Measurements from ENCODE around the gene SENP1. TPM values are rescaled to one million over a fixed set of nuclear protein-coding genes. Genes with fewer than 3 reads are reported as not detected.

The SENP1 gene
- total RNA-seq, 4 donors from 2014 or later = 20.6 to 58.8 (median 24.5) TPM

DNA sequence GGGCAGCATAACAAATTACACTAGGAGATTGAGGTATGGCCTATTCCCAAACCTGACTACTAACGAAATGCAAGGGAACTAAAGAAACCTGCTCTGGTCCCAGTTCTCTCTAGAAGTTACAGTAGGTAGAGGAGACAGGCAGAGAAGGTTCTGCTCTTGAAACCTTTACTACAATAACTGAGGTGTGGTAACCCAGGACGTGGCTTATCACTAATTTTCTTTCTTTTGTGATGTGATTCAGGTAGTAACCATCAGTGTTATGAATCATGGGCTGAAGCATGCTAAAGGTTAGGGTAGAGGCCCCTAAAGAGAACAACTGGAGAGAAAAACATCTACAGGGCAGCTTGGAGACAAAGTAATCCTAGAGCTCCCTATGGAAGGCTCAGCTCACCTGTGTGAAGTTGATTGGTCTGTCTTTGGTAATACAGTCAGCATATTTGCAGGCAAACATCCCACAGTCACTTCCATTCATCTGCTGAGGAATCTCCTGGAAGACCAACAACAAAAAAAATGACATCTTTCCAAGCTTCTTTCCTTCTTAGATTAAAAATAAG lies 59.8 kb downstream of the SENP1 start:
- no peaks in the 10 kb centered on the region for H3K27me3 ChIP-seq
- intact Hi-C loops (cut with DNase I) = no loop called here

DNA sequence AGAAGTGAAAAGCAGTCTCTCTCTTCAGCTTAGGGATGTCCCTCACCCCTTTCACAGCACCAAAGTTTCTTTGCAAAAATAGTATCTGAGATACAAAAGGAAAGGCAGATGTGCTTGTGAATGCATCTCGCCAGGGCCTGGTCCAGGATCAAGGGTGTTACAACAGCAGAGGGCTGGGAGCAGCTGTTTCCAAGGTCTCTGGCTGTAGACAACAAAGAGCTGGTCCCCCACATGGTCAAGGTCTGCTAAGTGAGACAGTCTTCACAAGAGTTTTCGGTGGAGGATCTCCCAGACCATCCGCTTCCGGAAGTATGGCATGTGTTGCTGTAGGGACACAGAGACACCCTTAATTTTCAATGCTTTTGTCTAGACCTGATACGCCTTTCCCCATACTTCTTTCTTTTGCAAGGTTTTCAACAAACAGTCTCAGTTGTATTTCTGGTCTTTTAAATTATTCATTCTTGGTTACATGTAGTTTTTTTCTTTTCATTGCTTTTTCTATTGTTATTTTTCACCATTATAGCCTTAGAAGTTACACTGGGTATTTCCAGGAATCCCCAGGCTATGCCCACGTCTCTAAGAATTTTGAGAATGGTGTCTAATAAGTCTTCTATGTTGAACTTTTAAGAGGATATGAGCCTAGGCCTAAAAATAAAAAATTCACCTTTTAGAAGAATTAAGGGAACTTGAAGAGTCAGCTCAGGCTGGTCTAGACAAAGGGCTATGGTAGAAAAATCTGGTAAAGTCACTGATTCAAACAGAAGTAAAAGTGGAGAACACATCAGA lies 60.6 kb downstream of the SENP1 start:
- Histone ChIP-seq H3K27me3 (no peaks in the 10 kb centered on the region), H3K4me3 (replicated peaks in 1 of 3) (no peak overlapping the region), H3K4me1 (no peaks in the 10 kb centered on the region), H3K36me3 (peaks cover 24 to 30% of the 10 kb centered on the region in 2 donors), H3K9me3 (no peaks in the 10 kb centered on the region), H3K27ac (no peak overlapping the region)
- intact Hi-C loops (cut with DNase I) = no loop called here
- DNase-seq = no peak
- 96% methylated on average over 6 of the region's 6 CpGs for WGBS, 2 donors
- TF ChIP-seq, protein P1, sequence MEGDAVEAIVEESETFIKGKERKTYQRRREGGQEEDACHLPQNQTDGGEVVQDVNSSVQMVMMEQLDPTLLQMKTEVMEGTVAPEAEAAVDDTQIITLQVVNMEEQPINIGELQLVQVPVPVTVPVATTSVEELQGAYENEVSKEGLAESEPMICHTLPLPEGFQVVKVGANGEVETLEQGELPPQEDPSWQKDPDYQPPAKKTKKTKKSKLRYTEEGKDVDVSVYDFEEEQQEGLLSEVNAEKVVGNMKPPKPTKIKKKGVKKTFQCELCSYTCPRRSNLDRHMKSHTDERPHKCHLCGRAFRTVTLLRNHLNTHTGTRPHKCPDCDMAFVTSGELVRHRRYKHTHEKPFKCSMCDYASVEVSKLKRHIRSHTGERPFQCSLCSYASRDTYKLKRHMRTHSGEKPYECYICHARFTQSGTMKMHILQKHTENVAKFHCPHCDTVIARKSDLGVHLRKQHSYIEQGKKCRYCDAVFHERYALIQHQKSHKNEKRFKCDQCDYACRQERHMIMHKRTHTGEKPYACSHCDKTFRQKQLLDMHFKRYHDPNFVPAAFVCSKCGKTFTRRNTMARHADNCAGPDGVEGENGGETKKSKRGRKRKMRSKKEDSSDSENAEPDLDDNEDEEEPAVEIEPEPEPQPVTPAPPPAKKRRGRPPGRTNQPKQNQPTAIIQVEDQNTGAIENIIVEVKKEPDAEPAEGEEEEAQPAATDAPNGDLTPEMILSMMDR (IDR thresholded peaks at IDR 0.05) = no peak
- TF ChIP-seq POLR2A (IDR thresholded peaks at IDR 0.05) = no peak

More for the DNA sequence above, 59.8 kb downstream of the SENP1 start:
- TF ChIP-seq POLR2A (IDR thresholded peaks at IDR 0.05) = no peak
- TF ChIP-seq, protein P1 (IDR thresholded peaks at IDR 0.05) = no peak
- WGBS, 2 donors = 94 to 96% methylated on average over 2 of the region's 2 CpGs
- Histone ChIP-seq H3K4me3 (replicated peaks in 1 of 3) (no peak overlapping the region), H3K9me3 (no peaks in the 10 kb centered on the region), H3K4me1 (no peaks in the 10 kb centered on the region), H3K27ac (no peak overlapping the region), H3K36me3 (peaks cover 24 to 30% of the 10 kb centered on the region in 2 donors)
- no peak for DNase-seq

DNA sequence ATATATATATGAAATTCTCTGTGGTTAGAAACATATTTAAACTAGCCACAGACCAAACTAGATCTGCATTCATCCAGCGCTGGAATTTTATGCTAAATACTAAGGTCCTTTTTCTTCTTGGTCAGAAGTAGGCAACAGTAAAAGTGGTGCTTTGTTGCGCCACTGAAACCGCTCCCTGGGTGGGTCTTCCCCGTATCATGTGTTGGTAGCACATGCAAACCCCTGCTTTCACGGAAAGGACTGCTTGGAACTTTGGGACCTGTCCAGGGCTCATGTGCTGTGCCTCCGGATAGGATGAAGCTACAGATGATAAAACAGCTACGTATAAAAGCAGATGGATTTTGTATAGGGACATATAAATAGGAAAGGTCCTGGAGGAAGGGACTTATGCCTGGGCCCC lies 61.5 kb downstream of the SENP1 start:
- Histone ChIP-seq H3K4me3 (replicated peaks in 1 of 3) (no peak overlapping the region), H3K27ac (no peak overlapping the region), H3K4me1 (no peaks in the 10 kb centered on the region), H3K27me3 (no peaks in the 10 kb centered on the region), H3K9me3 (no peaks in the 10 kb centered on the region), H3K36me3 (peaks cover 24 to 30% of the 10 kb centered on the region in 2 donors)
- WGBS, 2 donors = 95 to 96% methylated on average over 7 of the region's 7 CpGs
- intact Hi-C loops (cut with DNase I) = no loop called here
- TF ChIP-seq, protein P1 (IDR thresholded peaks at IDR 0.05) = no peak
- no peak for TF ChIP-seq POLR2A (IDR thresholded peaks at IDR 0.05)
- DNase-seq = no peak

DNA sequence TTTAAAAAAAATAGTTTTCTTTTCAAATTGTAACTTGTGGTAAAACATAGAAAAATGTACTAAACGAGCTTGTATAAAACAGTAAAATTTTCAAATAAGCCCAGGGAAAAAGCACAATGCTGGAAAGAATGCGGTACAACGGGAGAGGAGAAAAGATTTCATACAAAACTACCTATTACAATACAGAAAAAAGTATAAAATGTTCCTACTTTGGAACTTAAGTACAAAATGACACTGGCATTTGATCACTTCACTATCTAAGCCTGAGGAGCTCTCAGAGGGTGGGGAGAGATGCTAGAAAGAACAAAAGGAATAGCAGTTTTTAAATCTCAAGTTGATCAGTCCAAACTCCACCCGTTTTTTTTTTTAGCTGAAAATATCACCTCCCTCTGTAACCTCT lies 62.1 kb downstream of the SENP1 start:
- Histone ChIP-seq H3K9me3 (no peaks in the 10 kb centered on the region), H3K4me3 (replicated peaks in 1 of 3) (no peak overlapping the region), H3K27me3 (no peaks in the 10 kb centered on the region), H3K36me3 (peaks cover 24 to 30% of the 10 kb centered on the region in 2 donors), H3K4me1 (no peaks in the 10 kb centered on the region), H3K27ac (no peak overlapping the region)
- intact Hi-C loops (cut with DNase I) = no loop called here
- no peak for DNase-seq
- TF ChIP-seq, protein P1 (IDR thresholded peaks at IDR 0.05) = no peak
- no peak for TF ChIP-seq POLR2A (IDR thresholded peaks at IDR 0.05)
- 75 to 89% methylated on average over 4 of the region's 4 CpGs for WGBS, 2 donors
